Kidney (tissue), 14 donors: Measurements from ENCODE around the gene HIPK2. TPM values are rescaled to one million over a fixed set of nuclear protein-coding genes. Genes with fewer than 3 reads are reported as not detected.
"Not testable (repeated sequence)": the region's sequence is repeated elsewhere in the genome, so short reads cannot be mapped to it uniquely, and the experiment has no call there.

Experiments
- DNase-seq, 5 donors: peaks; one replicate each; pipeline ENCODE4 v3.0.0-alpha.2; 2013 to 2020
- FAIRE-seq: peaks from 2 replicates; lab custom pipeline; 2012; peaks lifted over from hg19 to GRCh38; lab: Jason Lieb, UNC
- H3K27ac ChIP-seq, 2 donors: one replicate each; pipeline ENCODE4 v1.7.0; 2013; ENCODE audit warnings: low read depth in 2 of 2, low read length in 2 of 2, inconsistent platforms in 1 of 2
- H3K27me3 ChIP-seq: one replicate; pipeline ENCODE4 v1.7.1; 2013; ENCODE audit warnings: low read length, inconsistent platforms; ENCODE audit not compliant: control insufficient read depth, insufficient read depth
- H3K36me3 ChIP-seq, 3 donors: one replicate each; pipeline versions ENCODE4 v1.7.0 to v1.7.1; 2013; ENCODE audit warnings: low read length in 3 of 3, control low read depth in 1 of 3, inconsistent platforms in 1 of 3; ENCODE audit not compliant: insufficient read depth in 3 of 3, control insufficient read depth in 2 of 3
- H3K4me1 ChIP-seq, 3 donors: one replicate each; pipeline versions ENCODE4 v1.7.0 to v1.7.1; 2013; ENCODE audit warnings: low read length in 3 of 3, inconsistent platforms in 1 of 3, low read depth in 1 of 3; ENCODE audit not compliant: control insufficient read depth in 2 of 3, insufficient read depth in 2 of 3
- H3K4me3 ChIP-seq, 3 donors: one replicate each; pipeline versions ENCODE4 v1.7.0 to v1.8.1; 2013; ENCODE audit warnings: low read length in 3 of 3, control low read depth in 1 of 3, inconsistent platforms in 1 of 3
- H3K9ac ChIP-seq, 3 donors: one replicate each; pipeline versions ENCODE4 v1.7.0 to v1.7.1; 2013; ENCODE audit warnings: low read length in 3 of 3, control low read depth in 1 of 3, inconsistent platforms in 1 of 3
- H3K9me3 ChIP-seq, 3 donors: one replicate each; pipeline versions ENCODE4 v1.7.0 to v1.7.1; 2013; ENCODE audit warnings: low read length in 3 of 3, control low read depth in 1 of 3, inconsistent platforms in 1 of 3; ENCODE audit not compliant: control insufficient read depth in 2 of 3, insufficient read depth in 1 of 3
- CTCF ChIP-seq: IDR thresholded peaks from 3 replicates; pipeline ENCODE4 v1.5.1; 2012; ENCODE audit warnings: mild to moderate bottlenecking, moderate library complexity, borderline replicate concordance; ENCODE audit not compliant: insufficient read depth; ENCODE audit errors: extremely low read depth
- intact Hi-C: fragments of 100-400 bp; cut with DNase I; formaldehyde crosslinking; loops from one replicate; pipeline ENCODE4 v1.11.1; 2022
- polyA plus RNA-seq: library from polyadenylated mRNA; stranded (reverse); fragments of 350-450 nt; fragmentation: Illumina TruSeq; extraction: RNeasy Lipid Tissue Mini Kit (QIAGEN cat#74804); gene quantifications from one replicate; pipeline ENCODE4 v1.2.3, GENCODE V29; 2014; ENCODE audit warnings: low read depth, low replicate concordance; ENCODE audit not compliant: insufficient read depth
- total RNA-seq: library from RNA; stranded (reverse); fragmentation: NEBNext Ultra II Directional; extraction: Animal tissue kit (Norgen Biotek cat#: 25700); gene quantifications from one replicate; pipeline ENCODE4 v1.2.1, GENCODE V29; 2021
- donor health status: control.
- donor health status: control.
- donor health status: control.
- donor health status: control.
- donor health status: control.
- donor health status: DM: yes; HTN: yes; CAD: no.
- donor health status: Normal renal cell carcinoma (clear cell type).

HIPK2 gene
- total and polyA plus RNA-seq, 2 donors from 2014 or later: 9.6 to 153 TPM

GRCh38 chr7:139613971-139614411, 163.8 kb downstream of the HIPK2 start:
- DNase-seq (no peak), FAIRE-seq (no peak)
- Histone ChIP-seq H3K9ac (no peak overlapping the region), H3K36me3 (peaks cover 4 to 58% (median 35%) of the 10 kb centered on the region in 3 donors), H3K27ac (no peak overlapping the region), H3K27me3 (no peaks in the 10 kb centered on the region), H3K4me1 (no peaks in the 10 kb centered on the region), H3K4me3 (no peak overlapping the region), H3K9me3 (no peaks in the 10 kb centered on the region)
- intact Hi-C loops: no loop called here
- TF ChIP-seq CTCF: no peak

- peaks cover 2 to 40% (median 25%) of the 10 kb centered on the region in 3 donors for H3K36me3 ChIP-seq
- intact Hi-C loops, FAIRE-seq, H3K4me1 ChIP-seq, DNase-seq, H3K27ac ChIP-seq, H3K9me3 ChIP-seq, H3K27me3 ChIP-seq, H3K9ac ChIP-seq, H3K4me3 ChIP-seq: not testable (repeated sequence)
Observed at GRCh38 chr7:139611556-139611955, 166.2 kb downstream of the HIPK2 start.

DNA sequence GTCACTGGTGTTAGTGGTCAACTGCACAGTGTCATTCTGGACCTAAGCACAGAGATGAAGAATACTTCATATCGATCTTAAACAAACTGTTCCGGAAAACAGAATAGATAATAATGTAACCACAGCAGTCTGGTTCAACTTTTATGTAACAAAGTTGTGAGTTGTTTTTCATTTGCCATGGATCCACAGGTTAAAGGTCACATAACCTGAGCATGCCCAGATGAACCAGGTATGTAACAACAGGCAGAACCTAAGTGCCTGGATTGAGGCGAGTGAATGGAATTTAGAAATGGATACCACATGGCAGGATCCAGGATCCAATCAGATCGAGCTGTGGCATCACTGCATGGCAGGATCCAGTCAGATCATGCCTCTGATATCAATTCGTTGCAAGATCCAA, 167.2 kb downstream of the HIPK2 start:
- Histone ChIP-seq H3K36me3 (peaks cover 0 to 31% (median 22%) of the 10 kb centered on the region in 3 donors), H3K27ac (no peak overlapping the region), H3K9ac (no peak overlapping the region), H3K4me3 (no peak overlapping the region), H3K27me3 (no peaks in the 10 kb centered on the region), H3K9me3 (no peaks in the 10 kb centered on the region), H3K4me1 (no peaks in the 10 kb centered on the region)
- no peak for FAIRE-seq
- intact Hi-C loops: no loop called here
- TF ChIP-seq CTCF: no peak
- no peak for DNase-seq

- FAIRE-seq (no peak), DNase-seq (no peak)
- H3K9me3 ChIP-seq: no peaks in the 10 kb centered on the region
- H3K4me1 ChIP-seq: peaks cover 0 to 8% (median 4%) of the 10 kb centered on the region in 3 donors
- TF ChIP-seq CTCF: no peak
- no peak overlapping the region for H3K27ac ChIP-seq
- H3K27me3 ChIP-seq: no peaks in the 10 kb centered on the region
- peaks cover 8 to 49% (median 25%) of the 10 kb centered on the region in 3 donors for H3K36me3 ChIP-seq
- H3K9ac ChIP-seq: no peak overlapping the region
- no peak overlapping the region for H3K4me3 ChIP-seq
- intact Hi-C loops: no loop called here
Observed at GRCh38 chr7:139603896-139604295, 173.9 kb downstream of the HIPK2 start.
